GM18867 (cell line): ENCODE results near the gene SMAD2.
"Not testable (repeated sequence)": the region's sequence is repeated elsewhere in the genome, so short reads cannot be mapped to it uniquely, and the experiment has no call there.

Source experiments
- ATAC-seq: cut with Tn5 transposase; IDR thresholded peaks from one replicate; pipeline ENCODE4 v1.9.1; 2021; ENCODE audit warnings: mild to moderate bottlenecking, moderate library complexity; ENCODE audit not compliant: unreplicated experiment

SMAD2 gene

GRCh38 chr18:47858607-47859006 lies 71.9 kb downstream of the SMAD2 start:
- ATAC-seq, result no peak

- no peak for ATAC-seq
Measured at GRCh38 chr18:47847635-47848034, 82.8 kb downstream of the SMAD2 start.

GRCh38 chr18:47846431-47846830 lies 84.0 kb downstream of the SMAD2 start:
- ATAC-seq, result no peak

GRCh38 chr18:47844828-47845498 lies 85.5 kb downstream of the SMAD2 start:
- ATAC-seq, result no peak

- no peak for ATAC-seq
Measured at GRCh38 chr18:47842836-47843235, 87.6 kb downstream of the SMAD2 start.

GRCh38 chr18:47838396-47838795 lies 92.1 kb downstream of the SMAD2 start:
- no peak for ATAC-seq

DNA sequence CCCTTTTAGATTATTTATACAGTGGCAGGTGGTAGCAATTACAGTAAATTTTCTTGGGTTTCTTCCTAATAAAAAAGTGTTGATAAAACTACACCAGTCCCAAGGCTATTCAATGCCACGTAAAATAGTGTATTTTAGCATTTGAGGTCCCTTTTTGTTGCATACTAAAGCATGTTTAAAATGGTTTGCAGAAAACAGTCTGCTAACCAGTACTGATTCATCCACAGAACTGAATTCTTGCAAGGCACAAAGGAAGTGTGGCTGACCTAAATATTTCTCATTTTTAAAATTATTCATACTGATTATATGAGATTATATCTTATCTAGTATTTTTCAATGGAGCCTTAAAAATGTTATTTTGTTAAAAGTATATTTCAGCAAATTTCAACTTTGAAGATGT lies 98.1 kb downstream of the SMAD2 start:
- no peak for ATAC-seq

GRCh38 chr18:47831351-47831750 lies 99.1 kb downstream of the SMAD2 start:
- ATAC-seq, result no peak

DNA sequence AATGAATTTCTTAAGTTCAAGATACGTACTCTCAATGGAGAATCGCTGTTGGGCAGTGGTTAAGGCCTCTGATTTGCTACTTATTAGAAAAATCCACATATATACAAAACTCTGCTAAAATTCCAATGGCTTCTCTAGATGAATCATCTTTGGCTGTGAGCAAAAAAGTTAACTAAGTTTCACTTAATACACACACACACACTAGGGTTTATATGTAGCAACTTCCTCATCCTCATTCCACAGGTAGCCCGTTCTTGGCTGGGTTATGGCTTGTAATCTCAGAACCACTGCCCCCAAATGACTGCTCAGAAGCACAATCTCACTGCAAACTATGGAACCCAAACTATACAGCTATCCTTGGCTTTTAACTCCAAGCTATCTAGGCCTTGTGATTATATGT lies 99.7 kb downstream of the SMAD2 start:
- ATAC-seq, result no peak

- ATAC-seq, result no peak
Measured at GRCh38 chr18:47829831-47830230, 100.6 kb downstream of the SMAD2 start.

GRCh38 chr18:47828031-47828430 lies 102.4 kb downstream of the SMAD2 start:
- ATAC-seq, result not testable (repeated sequence)

- no peak for ATAC-seq
Measured at GRCh38 chr18:47826157-47827074, 104.0 kb downstream of the SMAD2 start.

GRCh38 chr18:47821314-47821713 lies 109.1 kb downstream of the SMAD2 start:
- ATAC-seq, result no peak

DNA sequence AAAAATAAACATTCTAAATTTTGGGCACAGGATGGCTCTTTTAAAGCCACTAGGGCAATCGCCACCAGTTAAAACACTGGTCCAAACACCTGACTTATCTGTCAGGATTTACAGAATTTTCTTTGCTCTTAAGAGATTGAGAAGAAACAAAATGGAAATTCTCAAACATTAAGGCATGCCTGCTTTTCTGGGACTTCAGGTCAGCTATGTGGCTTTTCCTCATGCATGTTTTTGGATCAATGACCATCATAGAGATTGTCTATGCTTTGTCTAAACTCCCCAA lies 112.7 kb downstream of the SMAD2 start:
- no peak for ATAC-seq

GRCh38 chr18:47817017-47817794 lies 113.3 kb downstream of the SMAD2 start:
- no peak for ATAC-seq

DNA sequence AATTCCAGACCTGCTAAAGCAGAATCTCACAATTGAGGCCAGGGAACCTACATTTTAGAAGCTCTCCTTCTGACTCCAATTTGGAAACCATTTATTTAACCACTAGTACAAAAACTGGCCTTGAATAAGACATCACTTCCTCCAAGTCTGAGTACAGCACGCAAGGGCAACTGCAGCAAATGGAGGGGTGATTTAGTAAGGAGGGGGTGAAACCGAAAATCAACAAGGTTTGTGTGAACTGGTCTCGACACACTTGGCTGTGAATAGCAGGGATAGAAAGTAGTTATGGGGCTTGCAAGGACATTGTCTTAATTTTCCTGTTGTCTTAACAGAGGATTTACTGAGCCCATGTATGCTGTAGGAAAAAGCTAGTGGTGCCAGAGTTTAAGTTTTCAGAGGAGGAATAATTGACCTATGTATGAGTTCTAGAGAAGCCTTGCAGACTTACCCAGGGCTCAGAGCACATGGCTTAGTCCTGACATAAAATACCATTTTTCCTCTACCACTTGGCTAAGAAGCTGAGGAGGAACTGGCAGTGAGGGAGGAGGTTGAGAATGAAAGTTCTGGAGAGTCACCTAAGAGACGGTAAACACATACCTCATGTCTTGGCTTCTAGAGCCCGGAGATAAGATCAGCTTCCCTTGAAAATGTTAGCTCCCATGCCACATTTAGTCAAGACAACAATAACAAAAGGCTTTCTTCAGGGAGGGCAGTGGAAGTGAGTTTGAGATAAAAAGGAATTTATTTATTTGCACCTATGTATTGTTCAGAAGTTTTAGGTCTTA lies 114.8 kb downstream of the SMAD2 start:
- ATAC-seq, result no peak

GRCh38 chr18:47809420-47809819 lies 121.0 kb downstream of the SMAD2 start:
- ATAC-seq, result no peak

DNA sequence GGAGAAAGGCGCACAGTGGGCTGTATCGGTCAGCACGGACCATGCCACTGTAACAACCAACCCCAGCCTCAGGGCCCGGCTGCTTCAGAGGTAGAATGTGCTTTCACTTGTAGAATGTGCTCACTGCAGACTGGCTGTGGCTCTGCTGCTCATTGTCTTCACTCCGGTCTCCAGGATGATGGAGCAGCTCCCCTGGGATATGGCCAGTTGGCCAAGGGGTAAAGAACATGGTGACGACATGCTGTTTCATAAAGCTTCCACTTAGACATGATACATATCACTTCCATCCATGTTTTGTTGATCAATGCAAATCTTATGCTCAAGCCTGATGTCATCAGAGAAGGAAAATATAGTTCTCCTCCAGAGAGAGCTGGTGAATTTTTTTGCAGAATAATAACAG lies 127.7 kb downstream of the SMAD2 start:
- no peak for ATAC-seq

GRCh38 chr18:47801817-47802216 lies 128.6 kb downstream of the SMAD2 start:
- ATAC-seq, result no peak

GRCh38 chr18:47800756-47801155 lies 129.7 kb downstream of the SMAD2 start:
- ATAC-seq, result no peak

GRCh38 chr18:47800248-47800647 lies 130.2 kb downstream of the SMAD2 start:
- ATAC-seq, result no peak
